Panc1 (cell line): Measurements from ENCODE around the gene IL22. TPM values are rescaled to one million over a fixed set of nuclear protein-coding genes. Genes with fewer than 3 reads are reported as not detected.

Source experiments
- ATAC-seq: fragments of 200-7000 bp; cut with Tn5 transposase; 2 replicates; pipeline ENCODE4 v1.9.1; 2020; ENCODE audit warnings: mild to moderate bottlenecking, moderate library complexity
- BruUV-seq: library from RNA; stranded (reverse); fragments of 400-500 nt; replicated peaks from 2 replicates; lab custom pipeline; 2021; lab: Mats Ljungman, UMichigan
- CTCF ChIA-PET: fragments of 300-600 bp; sonication (Branson Sonifier 250); formaldehyde crosslinking; loops from one replicate; lab custom pipeline; 2022; ENCODE audit warnings: antibody characterized with exemption; lab: Charles Lee
- POLR2A ChIA-PET: fragments of 300-600 bp; sonication (Branson Sonifier 250); formaldehyde crosslinking; loops from one replicate; lab custom pipeline; 2022; ENCODE audit warnings: antibody characterized with exemption; lab: Charles Lee
- DNase-seq: peaks from one replicate; pipeline ENCODE4 v3.0.0-alpha.2; 2010; ENCODE audit warnings: low read depth, low spot score
- H3K27ac ChIP-seq: 2 replicates; pipeline ENCODE4 v1.5.1; 2011; ENCODE audit warnings: mild to moderate bottlenecking, low read length, inconsistent platforms
- H3K27me3 ChIP-seq: fragments of 200-500 bp; sonication (Bioruptor generic); 2 replicates; pipeline ENCODE4 v1.6.0; 2014; ENCODE audit warnings: low read length, inconsistent platforms; ENCODE audit not compliant: control insufficient read depth, insufficient read depth
- H3K36me3 ChIP-seq: fragments of 200-500 bp; sonication (Bioruptor generic); 2 replicates; pipeline ENCODE4 v1.5.1; 2014; ENCODE audit warnings: inconsistent platforms, mild to moderate bottlenecking, low read length, moderate library complexity; ENCODE audit not compliant: control insufficient read depth, insufficient read depth
- H3K4me1 ChIP-seq: 2 replicates; pipeline ENCODE4 v1.5.1; 2011; ENCODE audit warnings: inconsistent platforms, mild to moderate bottlenecking, low read length, moderate library complexity; ENCODE audit not compliant: control insufficient read depth, insufficient read depth
- H3K4me3 ChIP-seq, 2 experiments: 2 replicates each; pipeline ENCODE4 v1.5.1; 2011 to 2012; ENCODE audit warnings: low read depth in 2 of 2, low read length in 2 of 2, mild to moderate bottlenecking in 2 of 2, inconsistent platforms in 1 of 2, moderate library complexity in 1 of 2
- H3K9me3 ChIP-seq: fragments of 200-500 bp; sonication (Bioruptor generic); 2 replicates; pipeline ENCODE4 v1.5.1; 2014; ENCODE audit warnings: low read depth, mild to moderate bottlenecking, inconsistent platforms, low read length, moderate library complexity; ENCODE audit not compliant: control insufficient read depth, insufficient read depth
- POLR2AphosphoS5 ChIP-seq: IDR thresholded peaks from 2 replicates; pipeline ENCODE4 v1.6.1; 2012; ENCODE audit warnings: mild to moderate bottlenecking, low read depth, low read length, moderate library complexity
- SIN3A ChIP-seq: IDR thresholded peaks from 2 replicates; pipeline ENCODE4 v1.6.1; 2012; ENCODE audit warnings: low read depth, mild to moderate bottlenecking, low read length, moderate library complexity, borderline replicate concordance; ENCODE audit not compliant: insufficient read depth
- TCF7L2 ChIP-seq: IDR thresholded peaks from 2 replicates; pipeline ENCODE4 v1.6.1; 2011; ENCODE audit warnings: mild to moderate bottlenecking, low read depth, low read length, inconsistent platforms
- in situ Hi-C: cut with HindIII; loops from 2 replicates; pipeline ENCODE4 v1.10.0; 2016; ENCODE audit warnings: low sequenced_read_pairs, low pct_unique_long_range_greater_than_20kb
- intact Hi-C: fragments of 100-400 bp; cut with micrococcal nuclease; formaldehyde crosslinking; loops from one replicate; pipeline ENCODE4 v1.10.0; 2022; ENCODE audit not compliant: unreplicated experiment
- total RNA-seq: library from RNA; stranded (reverse); gene quantifications from one replicate; pipeline ENCODE4 v1.2.1, GENCODE V29; 2021; ENCODE audit not compliant: unreplicated experiment
- TF ChIP-seq, protein P1 (sequence below): fragments of 450-650 bp; IDR thresholded peaks from 2 replicates; pipeline ENCODE4 v1.5.1; 2017; ENCODE audit warnings: mild to moderate bottlenecking
- TF ChIP-seq, protein P2 (sequence below), 2 experiments: IDR thresholded peaks; 2 replicates each; pipeline ENCODE4 v1.6.1; 2011 to 2012; ENCODE audit warnings: low read depth in 2 of 2, control low read depth in 1 of 2, low read length in 1 of 2, mild to moderate bottlenecking in 1 of 2, moderate library complexity in 1 of 2; ENCODE audit not compliant: insufficient read depth in 1 of 2

Gene IL22
- total RNA-seq, 1 experiment from 2014 or later = not detected

GRCh38 chr12:68240975-68241374, 12.4 kb downstream of the IL22 start:
- no peak for TF ChIP-seq SIN3A
- no peak for TF ChIP-seq POLR2AphosphoS5
- TF ChIP-seq TCF7L2 = no peak
- TF ChIP-seq, protein P1, sequence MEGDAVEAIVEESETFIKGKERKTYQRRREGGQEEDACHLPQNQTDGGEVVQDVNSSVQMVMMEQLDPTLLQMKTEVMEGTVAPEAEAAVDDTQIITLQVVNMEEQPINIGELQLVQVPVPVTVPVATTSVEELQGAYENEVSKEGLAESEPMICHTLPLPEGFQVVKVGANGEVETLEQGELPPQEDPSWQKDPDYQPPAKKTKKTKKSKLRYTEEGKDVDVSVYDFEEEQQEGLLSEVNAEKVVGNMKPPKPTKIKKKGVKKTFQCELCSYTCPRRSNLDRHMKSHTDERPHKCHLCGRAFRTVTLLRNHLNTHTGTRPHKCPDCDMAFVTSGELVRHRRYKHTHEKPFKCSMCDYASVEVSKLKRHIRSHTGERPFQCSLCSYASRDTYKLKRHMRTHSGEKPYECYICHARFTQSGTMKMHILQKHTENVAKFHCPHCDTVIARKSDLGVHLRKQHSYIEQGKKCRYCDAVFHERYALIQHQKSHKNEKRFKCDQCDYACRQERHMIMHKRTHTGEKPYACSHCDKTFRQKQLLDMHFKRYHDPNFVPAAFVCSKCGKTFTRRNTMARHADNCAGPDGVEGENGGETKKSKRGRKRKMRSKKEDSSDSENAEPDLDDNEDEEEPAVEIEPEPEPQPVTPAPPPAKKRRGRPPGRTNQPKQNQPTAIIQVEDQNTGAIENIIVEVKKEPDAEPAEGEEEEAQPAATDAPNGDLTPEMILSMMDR = no peak
- TF ChIP-seq, protein P2, sequence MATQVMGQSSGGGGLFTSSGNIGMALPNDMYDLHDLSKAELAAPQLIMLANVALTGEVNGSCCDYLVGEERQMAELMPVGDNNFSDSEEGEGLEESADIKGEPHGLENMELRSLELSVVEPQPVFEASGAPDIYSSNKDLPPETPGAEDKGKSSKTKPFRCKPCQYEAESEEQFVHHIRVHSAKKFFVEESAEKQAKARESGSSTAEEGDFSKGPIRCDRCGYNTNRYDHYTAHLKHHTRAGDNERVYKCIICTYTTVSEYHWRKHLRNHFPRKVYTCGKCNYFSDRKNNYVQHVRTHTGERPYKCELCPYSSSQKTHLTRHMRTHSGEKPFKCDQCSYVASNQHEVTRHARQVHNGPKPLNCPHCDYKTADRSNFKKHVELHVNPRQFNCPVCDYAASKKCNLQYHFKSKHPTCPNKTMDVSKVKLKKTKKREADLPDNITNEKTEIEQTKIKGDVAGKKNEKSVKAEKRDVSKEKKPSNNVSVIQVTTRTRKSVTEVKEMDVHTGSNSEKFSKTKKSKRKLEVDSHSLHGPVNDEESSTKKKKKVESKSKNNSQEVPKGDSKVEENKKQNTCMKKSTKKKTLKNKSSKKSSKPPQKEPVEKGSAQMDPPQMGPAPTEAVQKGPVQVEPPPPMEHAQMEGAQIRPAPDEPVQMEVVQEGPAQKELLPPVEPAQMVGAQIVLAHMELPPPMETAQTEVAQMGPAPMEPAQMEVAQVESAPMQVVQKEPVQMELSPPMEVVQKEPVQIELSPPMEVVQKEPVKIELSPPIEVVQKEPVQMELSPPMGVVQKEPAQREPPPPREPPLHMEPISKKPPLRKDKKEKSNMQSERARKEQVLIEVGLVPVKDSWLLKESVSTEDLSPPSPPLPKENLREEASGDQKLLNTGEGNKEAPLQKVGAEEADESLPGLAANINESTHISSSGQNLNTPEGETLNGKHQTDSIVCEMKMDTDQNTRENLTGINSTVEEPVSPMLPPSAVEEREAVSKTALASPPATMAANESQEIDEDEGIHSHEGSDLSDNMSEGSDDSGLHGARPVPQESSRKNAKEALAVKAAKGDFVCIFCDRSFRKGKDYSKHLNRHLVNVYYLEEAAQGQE (IDR thresholded peaks at IDR 0.05; ENCODE audit: insufficient read depth in 1 of 2, low read depth in 2 of 2, low read length in 1 of 2) = no peak
- in situ Hi-C loops = no loop called here
- no peak overlapping the region for H3K4me3 ChIP-seq
- DNase-seq (no peak), ATAC-seq (0 out of 2 replicates have a peak, but pooled peaks have one; percentile 17)
- peaks cover 18% of the 10 kb centered on the region for H3K4me1 ChIP-seq
- ChIA-PET POLR2A (interaction anchor here (0.6 kb wide), 1 partner anchor 399 kb away, joined by 3 read pairs; no protein-coding TSS in a partner anchor), CTCF (no interaction called here)
- BruUV-seq = no TSS peak
- H3K27ac ChIP-seq = no peak overlapping the region
- no peaks in the 10 kb centered on the region for H3K9me3 ChIP-seq
- H3K36me3 ChIP-seq = no peaks in the 10 kb centered on the region
- no peaks in the 10 kb centered on the region for H3K27me3 ChIP-seq
- intact Hi-C loops = no loop called here

GRCh38 chr12:68240079-68240478, 13.3 kb downstream of the IL22 start:
- H3K4me1 ChIP-seq = peaks cover 18% of the 10 kb centered on the region
- H3K36me3 ChIP-seq = no peaks in the 10 kb centered on the region
- no peak overlapping the region for H3K27ac ChIP-seq
- POLR2A ChIA-PET = no interaction called here
- H3K4me3 ChIP-seq = no peak overlapping the region
- DNase-seq (no peak), ATAC-seq (peak; percentile 75)
- BruUV-seq = no TSS peak
- intact Hi-C loops (no loop called here), in situ Hi-C loops (no loop called here)
- CTCF ChIA-PET = no interaction called here
- H3K9me3 ChIP-seq = no peaks in the 10 kb centered on the region
- no peak for TF ChIP-seq TCF7L2
- TF ChIP-seq, protein P1 = no peak
- TF ChIP-seq, protein P2 (IDR thresholded peaks at IDR 0.05; ENCODE audit: insufficient read depth in 1 of 2, low read depth in 2 of 2, low read length in 1 of 2) = no peak
- TF ChIP-seq SIN3A = no peak
- no peak for TF ChIP-seq POLR2AphosphoS5
- no peaks in the 10 kb centered on the region for H3K27me3 ChIP-seq
